ENCODE data around the gene CRY2. TPM values are rescaled to one million over a fixed set of nuclear protein-coding genes. Genes with fewer than 3 reads are reported as not detected.
"Not testable (repeated sequence)": the region's sequence is repeated elsewhere in the genome, so short reads cannot be mapped to it uniquely, and the experiment has no call there.

CRY2 gene
- total RNA-seq, 1 donor from 2014 or later: 23.8 TPM

DNA sequence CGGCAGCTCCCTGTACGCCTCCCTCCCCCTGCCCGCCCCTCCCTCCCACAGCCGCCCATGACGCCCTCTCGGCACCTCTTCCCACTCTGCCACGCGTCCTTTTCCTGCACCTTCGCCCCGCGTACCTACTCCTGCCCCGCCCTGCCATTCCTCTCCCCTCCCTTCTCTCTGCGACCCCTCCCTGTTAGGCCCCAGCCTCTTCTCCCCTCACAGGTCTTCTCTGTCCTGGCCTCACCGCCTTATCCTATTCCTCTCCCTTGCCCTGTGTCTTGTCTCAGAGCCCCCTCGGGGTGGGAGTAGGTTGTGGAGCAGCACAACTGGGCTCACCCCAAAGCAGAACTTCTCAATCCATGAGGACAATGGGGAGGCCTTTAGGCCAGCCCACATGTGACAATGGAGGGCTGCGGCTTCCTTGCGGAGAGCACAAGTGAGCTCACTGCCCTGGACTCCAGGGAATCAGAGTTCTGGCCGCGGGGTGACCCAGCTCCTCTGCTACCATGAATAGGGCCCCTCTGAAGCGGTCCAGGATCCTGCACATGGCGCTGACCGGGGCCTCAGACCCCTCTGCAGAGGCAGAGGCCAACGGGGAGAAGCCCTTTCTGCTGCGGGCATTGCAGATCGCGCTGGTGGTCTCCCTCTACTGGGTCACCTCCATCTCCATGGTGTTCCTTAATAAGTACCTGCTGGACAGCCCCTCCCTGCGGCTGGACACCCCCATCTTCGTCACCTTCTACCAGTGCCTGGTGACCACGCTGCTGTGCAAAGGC, 41.8 kb upstream of the CRY2 start:
- peak overlapping the region; percentile 94 for H3K4me3 Mint-ChIP-seq (ENCODE audit: unreplicated experiment)
- TF ChIP-seq CTCF (IDR thresholded peaks at IDR 0.05; ENCODE audit: unreplicated experiment): peak; percentile 25
- peaks cover 13% of the 10 kb centered on the region for H3K27me3 Mint-ChIP-seq (ENCODE audit: unreplicated experiment)
- H3K36me3 Mint-ChIP-seq (ENCODE audit: low read depth, unreplicated experiment): peaks cover 13% of the 10 kb centered on the region
- peak overlapping the region; percentile 96 for H3K27ac Mint-ChIP-seq (ENCODE audit: unreplicated experiment)
- peaks cover 24% of the 10 kb centered on the region for H3K4me1 Mint-ChIP-seq (ENCODE audit: unreplicated experiment)
- DNase-seq (ENCODE audit: low spot score): peak; percentile 45
- no peaks in the 10 kb centered on the region for H3K9me3 Mint-ChIP-seq (ENCODE audit: unreplicated experiment)

- Mint-ChIP-seq H3K27ac (ENCODE audit: unreplicated experiment) (no peak overlapping the region), H3K9me3 (ENCODE audit: unreplicated experiment) (no peaks in the 10 kb centered on the region), H3K4me3 (ENCODE audit: unreplicated experiment) (peak overlapping the region; percentile 94), H3K36me3 (ENCODE audit: low read depth, unreplicated experiment) (peaks cover 13% of the 10 kb centered on the region), H3K4me1 (ENCODE audit: unreplicated experiment) (peaks cover 24% of the 10 kb centered on the region), H3K27me3 (ENCODE audit: unreplicated experiment) (peaks cover 13% of the 10 kb centered on the region)
- DNase-seq (ENCODE audit: low spot score): no peak
- TF ChIP-seq CTCF (IDR thresholded peaks at IDR 0.05; ENCODE audit: unreplicated experiment): no peak
These were observed 41.0 kb upstream of the CRY2 start for GRCh38 chr11:45806072-45806933.

DNA sequence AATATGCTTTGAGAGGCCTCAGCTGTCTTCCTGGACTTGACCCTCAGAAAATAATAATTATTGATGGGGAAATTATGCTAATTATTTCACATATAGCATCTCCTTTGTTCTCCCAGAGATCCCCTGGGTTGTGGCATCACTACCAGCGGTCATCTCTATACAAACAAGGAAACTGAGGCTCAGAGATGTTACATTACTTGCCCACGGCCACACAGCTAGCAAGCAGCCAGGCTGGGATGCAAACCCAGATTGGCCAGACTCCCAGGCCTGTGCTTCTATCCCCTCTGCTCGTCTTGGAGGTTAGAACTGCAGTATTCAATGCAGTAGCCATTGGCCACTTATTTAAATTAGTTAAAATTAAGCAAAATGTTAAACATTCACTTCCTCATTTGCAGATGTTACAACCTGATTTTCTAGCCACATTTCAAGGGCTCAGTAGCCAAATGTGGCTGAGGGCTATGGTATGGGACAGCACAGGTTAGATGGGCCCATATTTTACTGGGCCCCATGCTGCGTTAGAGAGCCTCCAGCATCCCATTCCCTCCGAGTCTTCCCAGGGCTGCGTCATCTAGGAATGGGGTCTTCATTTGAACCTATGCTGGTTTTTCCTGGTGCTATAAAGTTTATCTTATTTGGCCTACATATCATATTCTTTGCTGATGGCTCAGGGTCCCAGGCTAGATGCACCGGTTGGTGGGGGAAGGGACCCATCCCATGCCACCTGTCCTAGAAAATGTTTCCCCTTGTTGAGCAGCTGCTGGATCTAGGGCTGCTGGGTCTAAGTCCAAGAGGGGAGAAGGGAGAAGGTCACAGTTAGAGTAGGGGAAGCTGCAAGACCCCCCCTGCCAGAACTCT, 40.1 kb upstream of the CRY2 start:
- Mint-ChIP-seq H3K9me3 (ENCODE audit: unreplicated experiment) (no peaks in the 10 kb centered on the region), H3K36me3 (ENCODE audit: low read depth, unreplicated experiment) (peaks cover 13% of the 10 kb centered on the region), H3K27me3 (ENCODE audit: unreplicated experiment) (peaks cover 13% of the 10 kb centered on the region), H3K4me3 (ENCODE audit: unreplicated experiment) (peak overlapping the region; percentile 34), H3K4me1 (ENCODE audit: unreplicated experiment) (peaks cover 24% of the 10 kb centered on the region), H3K27ac (ENCODE audit: unreplicated experiment) (no peak overlapping the region)
- no peak for TF ChIP-seq CTCF (IDR thresholded peaks at IDR 0.05; ENCODE audit: unreplicated experiment)
- no peak for DNase-seq (ENCODE audit: low spot score)

GRCh38 chr11:45807792-45808238, 39.5 kb upstream of the CRY2 start:
- TF ChIP-seq CTCF (IDR thresholded peaks at IDR 0.05; ENCODE audit: unreplicated experiment): no peak
- Mint-ChIP-seq H3K27me3 (ENCODE audit: unreplicated experiment) (peaks cover 9% of the 10 kb centered on the region), H3K4me3 (ENCODE audit: unreplicated experiment) (no peak overlapping the region), H3K27ac (ENCODE audit: unreplicated experiment) (no peak overlapping the region), H3K9me3 (ENCODE audit: unreplicated experiment) (no peaks in the 10 kb centered on the region), H3K4me1 (ENCODE audit: unreplicated experiment) (peaks cover 24% of the 10 kb centered on the region), H3K36me3 (ENCODE audit: low read depth, unreplicated experiment) (peaks cover 13% of the 10 kb centered on the region)
- no peak for DNase-seq (ENCODE audit: low spot score)

GRCh38 chr11:45808427-45808826, 38.8 kb upstream of the CRY2 start:
- Mint-ChIP-seq H3K4me1 (ENCODE audit: unreplicated experiment) (peaks cover 24% of the 10 kb centered on the region), H3K36me3 (ENCODE audit: low read depth, unreplicated experiment) (peaks cover 13% of the 10 kb centered on the region)
- H3K27ac Mint-ChIP-seq (ENCODE audit: unreplicated experiment); H3K27me3 Mint-ChIP-seq (ENCODE audit: unreplicated experiment); H3K9me3 Mint-ChIP-seq (ENCODE audit: unreplicated experiment); H3K4me3 Mint-ChIP-seq (ENCODE audit: unreplicated experiment); DNase-seq (ENCODE audit: low spot score): not testable (repeated sequence)
